ENCODE measurements around the gene FMOD.

Gene FMOD

DNA sequence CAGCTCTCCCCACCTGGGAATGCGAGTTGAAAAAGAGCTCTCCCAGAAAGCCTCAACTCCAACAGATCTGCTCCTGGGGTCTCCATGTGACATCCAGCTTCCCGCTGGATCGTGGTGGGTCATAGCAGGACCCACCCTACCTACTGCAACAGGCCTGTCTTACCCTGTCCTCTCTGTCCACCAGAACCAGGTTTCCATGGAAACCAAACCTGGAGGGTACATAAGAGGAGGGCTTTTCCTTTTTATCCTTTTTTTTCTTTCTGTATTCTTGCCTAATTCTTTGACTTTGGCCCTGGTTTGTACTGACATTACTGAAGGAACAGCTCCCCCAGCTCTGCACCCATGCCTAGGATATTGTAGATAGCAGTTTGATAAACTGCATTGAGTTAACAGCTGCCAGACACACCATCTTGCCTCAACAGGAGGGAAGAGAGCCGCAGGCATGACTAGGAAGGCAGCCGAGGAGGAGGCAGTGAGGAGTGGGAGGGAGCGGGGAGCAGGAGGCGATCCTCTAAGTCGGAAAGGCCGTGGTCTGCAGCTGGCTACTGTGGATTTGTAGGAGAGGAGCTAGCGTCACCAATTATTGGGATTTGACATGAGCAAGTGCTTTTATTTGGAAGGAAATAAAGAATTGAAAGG is 9.7 kb upstream of the FMOD start:
- DNase-seq, result no peak

- DNase-seq, result no peak
These were observed 8.2 kb upstream of the FMOD start for GRCh38 chr1:203359010-203359571.

GRCh38 chr1:203354246-203354645 is 3.3 kb upstream of the FMOD start:
- DNase-seq, result no peak

GRCh38 chr1:203353486-203353885 is 2.6 kb upstream of the FMOD start:
- no peak for DNase-seq

GRCh38 chr1:203349773-203350524 is 973 bp downstream of the FMOD start:
- DNase-seq, result no peak

- DNase-seq, result no peak
These were observed 1.8 kb downstream of the FMOD start for GRCh38 chr1:203349166-203349565.

- no peak for DNase-seq
These were observed 4.2 kb downstream of the FMOD start for GRCh38 chr1:203346769-203347102.

DNA sequence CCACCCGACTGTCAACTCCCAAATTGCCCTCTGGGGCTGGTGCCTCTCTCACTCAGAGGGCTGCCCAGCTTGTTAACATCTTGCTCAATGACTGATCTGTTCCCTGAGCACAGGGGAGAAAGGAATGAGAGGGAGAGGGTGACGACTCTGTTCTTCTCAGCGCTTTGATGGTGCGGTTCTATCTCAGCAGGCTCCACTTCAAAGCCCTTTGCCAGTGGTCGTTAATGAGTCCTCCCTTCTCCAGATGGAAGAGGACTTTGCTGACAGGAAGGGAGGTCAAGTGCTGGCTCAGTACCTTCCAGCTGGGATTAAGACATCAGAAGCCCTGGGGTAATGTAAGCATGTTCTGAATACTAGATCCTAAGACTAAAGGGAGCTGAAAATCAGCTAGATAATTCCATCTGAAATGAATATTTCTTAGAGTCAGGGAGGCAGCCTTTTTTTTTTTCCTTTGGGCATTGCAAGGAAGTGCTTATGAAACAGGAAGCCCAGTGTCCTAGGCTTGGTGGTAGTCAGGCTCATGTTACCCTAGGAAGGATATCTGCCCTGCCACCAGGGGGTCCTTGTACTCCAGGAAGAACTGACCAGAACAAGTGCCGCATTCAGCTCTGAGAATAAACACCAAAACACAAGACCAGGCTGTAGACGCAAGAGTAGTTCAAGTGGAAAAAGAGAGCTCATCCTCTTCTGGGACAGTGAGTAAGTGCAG is 4.7 kb downstream of the FMOD start:
- peak; percentile 12 to 75 (median 61) for DNase-seq

GRCh38 chr1:203343956-203344754 is 6.8 kb downstream of the FMOD start:
- no peak for DNase-seq

DNA sequence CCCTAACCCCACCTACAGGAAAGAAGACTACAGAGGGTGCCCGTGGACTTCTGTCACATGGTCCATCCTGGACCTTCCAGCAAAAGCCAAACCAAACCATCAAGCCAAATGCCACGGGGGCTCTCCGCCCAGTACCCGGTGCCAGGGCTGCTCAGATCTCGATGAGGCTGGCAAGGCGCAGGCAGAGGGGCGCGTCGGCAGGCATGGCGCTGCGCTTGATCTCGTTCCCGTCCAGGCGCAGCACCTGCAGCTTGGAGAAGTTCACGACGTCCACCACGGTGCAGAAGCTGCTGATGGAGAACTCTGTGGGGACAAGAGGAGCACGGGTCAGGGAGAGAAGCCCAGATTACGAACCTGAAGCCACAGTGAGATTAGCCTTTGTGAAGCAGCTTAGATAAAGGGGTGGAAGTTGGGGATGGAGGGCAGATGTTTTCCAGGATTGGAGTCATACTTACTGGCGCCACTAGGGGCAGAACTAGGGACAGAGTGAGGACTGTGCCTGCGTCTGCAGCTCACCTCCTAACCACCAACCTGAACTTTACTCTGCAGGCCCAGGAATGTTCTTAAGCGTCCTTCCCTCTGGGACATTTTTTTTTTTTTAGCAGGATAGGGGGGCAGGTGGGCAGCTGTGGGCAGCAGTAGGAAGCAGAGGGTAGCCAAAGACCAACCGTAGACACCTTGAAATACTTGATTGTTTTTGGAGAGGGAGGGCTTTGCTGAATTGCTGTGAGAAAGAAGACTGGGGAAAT is 8.6 kb downstream of the FMOD start:
- DNase-seq, result peak; percentile 43 to 77 (median 68)

- peak; percentile 77 to 96 (median 95) for DNase-seq
These were observed 10.7 kb downstream of the FMOD start for GRCh38 chr1:203340112-203340790.

DNA sequence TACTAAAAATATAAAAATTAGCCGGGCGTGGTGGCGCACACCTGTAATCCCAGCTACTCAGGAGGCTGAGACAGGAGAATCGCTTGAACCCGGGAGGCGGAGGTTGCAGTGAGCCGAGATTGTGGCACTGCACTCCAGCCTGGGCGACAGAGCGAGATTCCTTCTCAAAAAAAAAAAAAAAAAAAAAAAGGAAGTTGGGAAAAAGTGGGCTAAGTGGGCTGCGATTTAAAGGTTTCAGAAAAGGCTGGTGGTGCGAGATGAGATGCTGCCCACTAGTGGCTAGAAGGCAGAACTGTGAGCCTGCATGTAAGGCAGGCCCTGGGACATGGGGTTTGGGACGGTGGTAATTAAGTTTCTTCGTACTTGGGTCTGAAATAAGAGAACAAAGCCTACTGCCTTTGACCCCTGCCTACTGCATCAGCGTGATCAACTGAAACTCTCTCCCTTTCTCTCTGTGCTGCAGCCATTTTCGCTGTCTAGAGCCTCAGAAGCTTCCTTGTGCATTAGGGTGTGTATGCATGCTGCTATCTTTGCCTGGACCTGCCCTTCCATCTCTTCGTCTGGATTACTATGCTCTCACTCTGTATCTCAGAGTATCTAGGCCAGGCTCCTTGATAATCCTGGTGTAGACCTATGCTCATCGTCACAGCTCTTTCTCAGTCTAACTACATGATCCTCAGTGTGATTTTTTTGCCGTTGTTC is 12.4 kb downstream of the FMOD start:
- DNase-seq, result peak; percentile 19 to 83 (median 77)

DNA sequence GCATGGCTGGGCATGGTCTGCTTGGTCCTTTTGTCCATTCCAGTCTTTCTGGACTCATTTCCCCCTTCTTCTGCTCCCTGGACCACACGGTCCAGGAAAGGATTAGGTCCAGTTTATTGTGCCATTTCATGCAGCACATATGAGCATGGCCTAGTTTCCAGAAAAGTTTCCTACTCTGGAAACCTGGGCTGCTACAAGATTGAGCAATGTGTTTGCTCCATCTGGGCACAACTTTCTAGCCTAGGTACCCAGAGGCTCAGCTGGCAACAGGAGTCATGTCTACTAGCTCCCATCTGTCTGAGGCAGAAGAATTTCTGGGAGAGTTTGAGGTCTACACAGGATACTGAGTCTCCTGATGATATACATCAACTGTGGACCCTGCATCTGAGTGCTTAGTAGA is 14.8 kb downstream of the FMOD start:
- DNase-seq, result no peak

GRCh38 chr1:203335503-203335902 is 15.4 kb downstream of the FMOD start:
- DNase-seq, result no peak

DNA sequence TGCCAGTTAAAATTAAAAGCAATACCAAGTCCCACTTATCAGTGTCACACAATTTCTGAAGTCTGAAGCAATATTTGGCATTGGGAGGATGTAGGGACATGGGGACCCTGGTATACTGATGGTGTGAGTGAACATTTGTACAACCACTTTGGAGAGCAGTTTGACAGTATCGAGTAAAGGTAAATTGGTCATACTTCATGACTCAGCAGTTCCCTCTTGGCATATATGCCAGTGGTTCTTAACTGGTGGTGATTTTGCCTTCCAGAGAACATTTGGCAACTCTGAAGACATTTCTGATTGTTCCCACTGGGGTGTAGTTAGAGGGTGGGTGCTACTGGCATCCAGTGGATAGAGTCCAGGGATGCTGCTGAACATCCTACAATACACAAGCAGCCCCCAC is 19.7 kb downstream of the FMOD start:
- DNase-seq, result no peak

DNA sequence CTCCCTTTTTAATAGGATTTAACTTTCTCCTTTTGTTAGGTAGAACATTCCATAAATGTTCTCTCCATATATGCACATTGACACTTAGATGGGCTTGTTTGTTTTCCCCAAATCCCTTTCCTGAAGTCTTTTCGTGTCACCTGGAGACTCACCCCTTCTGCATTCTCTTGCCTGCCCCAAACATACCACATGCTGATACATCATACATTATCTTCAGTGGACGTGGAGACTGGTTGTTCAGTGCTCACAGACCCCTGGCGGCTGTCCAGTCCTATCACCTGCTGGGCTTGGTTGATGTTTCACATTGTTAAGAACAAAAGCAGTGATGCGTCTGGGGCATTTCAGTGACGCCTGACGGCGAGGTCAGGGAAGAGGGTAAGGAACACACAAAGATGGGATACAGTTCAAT is 22.2 kb downstream of the FMOD start:
- DNase-seq, result peak; percentile 54 to 91 (median 75)

DNA sequence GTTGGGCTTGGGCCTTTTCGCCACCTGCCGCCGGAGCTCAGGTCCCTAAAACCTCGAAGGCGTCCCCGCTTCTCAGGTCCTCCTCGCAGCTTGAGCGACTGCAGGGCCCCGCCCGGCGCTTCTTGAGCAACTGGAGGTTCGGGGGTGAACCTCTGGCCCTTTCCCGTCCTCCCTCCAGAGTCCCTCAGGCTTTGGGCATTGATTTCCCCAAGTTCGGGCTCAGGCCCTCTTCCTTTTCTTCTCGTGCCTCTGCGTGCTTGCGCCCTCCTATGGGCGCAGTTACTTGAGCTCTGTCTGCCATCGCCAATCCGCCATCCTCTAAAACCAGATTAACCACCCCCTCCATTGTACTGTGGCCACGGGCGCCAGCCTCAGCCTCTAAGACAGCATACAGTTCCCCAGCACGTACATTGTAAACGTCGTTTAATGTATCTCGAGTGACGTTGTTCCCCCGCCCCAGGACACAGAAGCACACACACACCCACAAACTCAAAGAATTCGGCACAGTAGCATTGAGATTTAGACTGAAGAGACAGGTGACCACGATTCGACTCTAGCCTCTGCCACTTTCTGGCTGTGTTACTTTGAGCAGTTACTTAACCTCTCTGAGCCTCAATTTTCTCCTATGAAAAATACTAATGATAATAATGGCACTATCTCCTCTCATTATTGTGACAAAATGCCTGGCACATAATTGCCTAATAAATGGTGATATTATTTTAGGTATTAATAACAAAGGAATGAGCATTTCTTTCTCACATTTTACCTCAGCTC is 23.1 kb downstream of the FMOD start:
- peak in 2 of 3 experiments; percentile 95 for DNase-seq

- DNase-seq, result peak; percentile 94 to 99 (median 98)
These were observed 23.9 kb downstream of the FMOD start for GRCh38 chr1:203326830-203327683.
